Activated T-cell treated with anti-CD3 and anti-CD28 coated beads for 1 hour (primary cell): ENCODE measurements around the gene RIC3.

Source experiments
- DNase-seq: peaks from one replicate; pipeline ENCODE4 v3.0.0-alpha.2; 2020; ENCODE audit warnings: low read depth

RIC3 gene, protein sequence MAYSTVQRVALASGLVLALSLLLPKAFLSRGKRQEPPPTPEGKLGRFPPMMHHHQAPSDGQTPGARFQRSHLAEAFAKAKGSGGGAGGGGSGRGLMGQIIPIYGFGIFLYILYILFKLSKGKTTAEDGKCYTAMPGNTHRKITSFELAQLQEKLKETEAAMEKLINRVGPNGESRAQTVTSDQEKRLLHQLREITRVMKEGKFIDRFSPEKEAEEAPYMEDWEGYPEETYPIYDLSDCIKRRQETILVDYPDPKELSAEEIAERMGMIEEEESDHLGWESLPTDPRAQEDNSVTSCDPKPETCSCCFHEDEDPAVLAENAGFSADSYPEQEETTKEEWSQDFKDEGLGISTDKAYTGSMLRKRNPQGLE

DNA sequence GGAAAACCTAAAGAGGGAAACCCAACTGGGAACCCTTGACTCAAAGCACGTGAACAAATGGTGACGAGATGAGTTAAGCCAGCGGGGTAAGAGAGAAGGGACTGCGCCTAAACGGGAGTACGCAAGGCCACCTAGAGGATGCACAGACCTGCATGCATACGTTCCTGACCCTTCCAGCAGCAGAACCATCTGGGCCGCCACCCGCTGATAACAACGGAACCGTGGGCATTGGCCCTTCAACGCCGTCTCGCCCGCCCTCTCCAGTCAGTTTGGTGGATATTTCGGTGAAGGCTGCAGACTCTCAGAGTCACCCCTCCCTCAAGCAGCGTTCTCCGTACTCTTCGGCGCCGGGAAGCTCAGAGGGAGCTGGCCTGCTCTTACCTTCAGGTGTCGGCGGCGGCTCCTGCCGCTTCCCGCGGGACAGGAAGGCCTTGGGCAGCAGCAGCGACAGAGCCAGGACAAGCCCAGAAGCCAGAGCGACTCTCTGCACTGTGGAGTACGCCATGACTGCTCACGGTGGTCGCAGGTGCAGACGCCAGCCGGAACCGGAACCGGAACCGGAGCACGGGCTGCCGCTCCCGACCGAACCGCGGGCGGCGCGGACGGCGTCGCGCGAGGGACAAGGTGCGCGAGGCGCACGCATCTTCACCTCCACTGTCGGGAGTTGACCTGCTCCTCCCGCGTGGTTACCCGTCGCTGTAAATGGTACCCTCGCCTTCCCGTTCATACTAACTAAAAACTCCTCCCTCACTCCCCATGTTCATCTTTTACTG lies at the start of gene RIC3:
RIC3 (minus strand) TSS at position 541 of the 773 bp plus-strand sequence; CDS start at position 505, 36 bp downstream.
- peak; percentile 27 for DNase-seq

DNA sequence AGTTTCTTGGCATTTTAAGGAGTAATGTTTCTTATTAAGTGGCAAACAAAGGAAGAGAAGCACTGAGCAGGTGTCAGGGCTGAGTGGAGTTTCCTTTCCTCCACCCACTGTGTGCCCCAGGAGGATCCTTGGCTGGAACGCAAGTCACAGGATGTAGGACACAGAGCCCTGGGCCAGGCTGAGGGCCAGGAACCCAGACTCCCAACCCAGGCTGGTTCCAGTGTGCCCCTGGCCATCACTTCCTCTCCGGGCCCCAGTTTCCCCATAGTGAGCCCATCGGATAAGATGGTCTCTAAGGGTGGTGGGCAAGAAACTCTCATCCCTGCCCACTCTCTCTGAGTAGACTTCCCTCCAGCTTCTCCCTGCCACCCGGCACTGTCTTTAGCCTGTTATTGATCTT lies 49.6 kb upstream of the RIC3 start:
- no peak for DNase-seq

DNA sequence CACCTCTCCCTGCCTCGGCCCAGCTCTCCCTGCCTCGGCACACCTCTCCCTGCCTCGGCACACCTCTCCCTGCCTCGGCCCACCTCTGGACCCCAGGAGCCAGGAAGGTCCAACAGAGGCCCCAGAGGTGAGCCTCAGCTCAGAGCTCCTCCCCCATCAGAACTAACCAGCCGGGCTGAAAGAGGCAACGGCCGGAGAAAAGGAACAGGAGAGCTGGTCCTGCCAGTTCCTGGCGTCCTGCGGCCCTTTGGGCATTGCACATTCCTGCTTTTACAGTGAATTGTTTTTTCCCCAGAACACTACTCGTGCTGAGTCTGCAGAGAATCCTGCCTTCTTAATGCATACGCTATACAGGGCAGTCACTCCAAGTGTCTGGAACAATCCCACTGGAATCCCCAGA lies 49.1 kb upstream of the RIC3 start:
- no peak for DNase-seq

DNA sequence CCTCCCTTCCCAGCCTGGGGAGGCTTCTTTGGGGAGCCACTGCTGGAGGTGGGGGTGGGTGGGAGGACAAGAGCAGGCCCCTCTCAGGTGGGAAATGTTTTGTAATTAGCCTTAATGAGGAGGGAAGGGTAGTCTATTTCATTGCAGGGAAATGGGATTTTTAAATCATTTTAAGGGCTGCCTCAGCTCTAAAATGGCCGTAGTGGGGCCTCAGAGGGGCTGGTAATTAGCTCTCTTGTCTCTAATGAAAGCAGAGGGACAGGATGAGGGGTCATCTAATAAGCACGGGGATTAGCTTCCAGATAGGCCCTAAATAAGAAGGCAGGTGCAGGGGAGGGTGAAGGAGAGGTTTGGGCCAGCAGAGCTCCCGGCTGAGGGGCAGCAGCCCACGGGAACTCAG lies 48.3 kb upstream of the RIC3 start:
- no peak for DNase-seq

DNA sequence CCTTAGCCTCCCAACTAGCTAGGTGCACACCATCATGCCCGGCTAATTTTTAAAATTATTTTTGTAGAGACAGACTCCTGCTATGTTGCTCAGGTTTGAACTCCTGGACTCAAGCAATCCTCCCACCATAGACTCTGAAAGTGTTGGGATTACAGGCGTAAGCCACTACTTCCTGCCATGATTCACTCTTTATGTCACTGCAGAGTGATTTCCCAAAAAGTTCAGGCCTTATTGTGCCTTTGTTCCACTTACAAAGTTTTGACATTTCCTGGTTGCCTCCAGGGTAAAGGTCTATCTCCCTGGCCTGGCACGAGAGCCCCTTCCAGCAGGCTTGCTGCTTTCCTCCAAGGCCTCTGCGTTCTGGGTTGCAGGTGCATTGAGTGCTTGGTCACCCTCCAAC lies 44.6 kb upstream of the RIC3 start:
- DNase-seq: no peak

DNA sequence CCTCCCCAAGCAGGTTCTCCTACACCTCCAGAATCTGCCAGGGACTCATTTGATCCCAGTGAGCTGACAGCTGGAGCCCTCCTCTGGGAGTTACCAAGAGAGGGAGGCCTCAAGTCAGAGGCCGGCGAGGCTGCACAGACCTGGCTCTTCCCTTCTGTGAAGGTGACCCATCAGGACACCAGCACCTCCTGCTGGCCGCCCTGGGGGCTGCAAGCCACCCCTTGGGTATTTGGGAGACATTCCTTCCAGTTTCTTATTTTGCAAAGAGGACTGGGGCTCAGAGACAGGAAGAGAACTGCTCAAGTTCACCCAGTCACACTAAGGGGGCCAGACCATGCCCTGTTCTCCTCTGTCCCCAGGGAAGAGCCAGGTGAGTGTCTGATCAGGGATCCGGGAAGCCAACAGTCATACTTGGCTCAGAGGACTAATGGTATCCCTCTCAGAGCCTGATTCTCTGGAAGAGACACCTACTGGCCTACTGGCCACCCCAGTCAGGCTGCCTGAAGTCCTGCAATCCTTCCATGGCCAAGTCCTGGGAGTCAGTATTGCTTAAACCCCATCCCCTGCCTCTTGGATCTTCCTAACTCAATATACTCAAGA lies 40.5 kb upstream of the RIC3 start:
- DNase-seq: no peak

DNA sequence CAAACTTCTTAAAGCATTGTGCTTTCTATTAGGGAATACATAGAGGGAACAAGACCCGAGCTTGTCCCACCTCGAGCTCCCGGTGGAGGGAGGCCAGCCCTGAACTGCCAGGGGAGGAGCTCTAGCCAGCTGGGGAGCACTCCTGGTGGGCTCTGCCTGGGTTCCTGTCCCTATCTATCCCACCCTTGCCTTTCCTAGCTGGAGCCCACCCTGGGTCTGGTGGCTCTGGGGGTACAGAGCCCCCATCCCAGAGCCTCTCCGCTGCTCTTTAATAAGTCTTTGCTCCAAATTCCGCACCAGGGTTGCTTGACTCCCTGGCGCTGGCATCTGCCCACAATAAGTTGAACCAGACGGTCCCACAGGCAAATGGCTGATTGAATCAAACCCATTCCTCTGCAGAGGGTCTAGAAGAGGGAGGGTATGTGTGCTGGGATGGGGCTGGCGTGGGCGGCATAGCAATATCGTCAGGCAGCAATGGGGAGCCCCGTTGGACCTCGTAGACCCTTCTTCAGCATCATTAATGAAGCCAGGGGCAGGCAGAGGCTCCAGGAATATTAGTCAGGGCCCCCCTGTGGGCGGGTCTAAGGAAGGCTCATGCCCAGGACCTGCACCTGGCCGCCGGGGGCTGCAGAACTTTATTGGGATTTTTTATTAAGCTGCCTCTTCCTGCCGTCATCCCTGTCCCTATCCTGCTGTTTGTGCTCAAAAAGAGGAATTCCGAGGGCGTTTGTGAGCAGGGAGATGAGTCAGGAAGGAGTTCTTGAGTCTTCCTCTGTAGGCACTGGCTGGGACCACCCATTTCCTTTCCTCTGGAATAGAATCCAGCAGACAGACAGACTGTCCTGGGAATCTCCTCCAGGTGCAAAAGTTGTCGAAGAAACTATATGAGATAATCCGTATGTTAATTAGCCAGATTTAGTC lies 38.5 kb upstream of the RIC3 start:
- DNase-seq: no peak

DNA sequence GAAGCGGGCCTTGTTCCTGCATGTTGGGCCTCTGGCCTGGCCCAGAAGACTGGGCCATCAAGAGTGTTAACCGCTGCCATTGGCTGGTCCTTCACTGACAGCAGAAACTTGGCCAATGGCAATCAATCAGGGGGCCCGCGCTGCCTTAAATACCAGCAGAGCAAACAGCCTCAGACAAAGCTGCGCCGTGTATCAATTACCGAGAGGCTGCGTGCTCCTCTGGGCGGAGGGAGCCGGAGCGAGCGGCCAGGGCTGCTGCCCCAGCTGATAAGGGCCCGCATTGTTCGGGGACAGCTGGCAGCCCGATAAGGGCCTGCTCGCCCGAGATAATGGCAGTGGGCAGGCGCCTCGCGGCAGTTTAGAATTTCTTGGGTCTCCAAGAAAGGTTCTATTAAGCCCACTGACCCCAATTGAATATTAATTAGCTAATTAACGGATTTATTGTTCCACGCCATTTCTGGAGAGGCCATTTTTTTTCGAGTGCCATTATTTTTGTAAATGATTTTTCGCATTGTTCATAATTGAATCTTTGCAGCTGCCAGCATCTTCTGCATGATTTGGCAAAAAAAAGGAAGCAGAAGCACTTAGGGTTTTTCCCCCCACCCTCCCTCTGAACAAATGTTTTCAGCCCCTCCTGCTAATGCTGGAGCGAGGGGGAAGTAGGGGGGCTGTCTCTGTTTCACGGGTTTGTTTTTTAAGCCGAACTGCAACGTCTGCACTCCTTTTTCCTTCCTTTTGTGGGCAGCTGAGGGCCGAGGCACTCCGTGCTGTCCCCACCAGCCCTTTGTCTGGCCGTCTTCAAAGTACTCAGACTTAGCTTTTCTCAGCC lies 37.6 kb upstream of the RIC3 start:
- DNase-seq: no peak

DNA sequence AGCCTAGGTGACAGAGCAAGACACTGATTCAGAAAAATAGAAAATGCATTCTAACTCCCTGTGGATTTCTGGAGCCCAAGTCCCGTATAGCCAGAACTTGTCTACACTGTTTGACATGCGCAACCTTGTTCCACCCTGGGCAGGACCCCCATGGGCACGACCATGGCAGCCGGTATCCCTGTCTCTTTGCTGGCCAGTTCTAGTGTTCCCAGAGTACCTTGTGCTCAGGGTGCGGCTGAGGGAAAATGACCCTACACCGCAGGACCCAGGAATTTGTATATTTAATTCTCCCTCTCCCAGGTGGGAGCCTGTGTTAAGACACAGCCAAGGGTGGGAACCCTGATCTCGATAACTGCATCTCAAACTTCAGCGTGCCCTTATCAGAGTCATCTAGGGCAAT lies 36.7 kb upstream of the RIC3 start:
- DNase-seq: no peak

DNA sequence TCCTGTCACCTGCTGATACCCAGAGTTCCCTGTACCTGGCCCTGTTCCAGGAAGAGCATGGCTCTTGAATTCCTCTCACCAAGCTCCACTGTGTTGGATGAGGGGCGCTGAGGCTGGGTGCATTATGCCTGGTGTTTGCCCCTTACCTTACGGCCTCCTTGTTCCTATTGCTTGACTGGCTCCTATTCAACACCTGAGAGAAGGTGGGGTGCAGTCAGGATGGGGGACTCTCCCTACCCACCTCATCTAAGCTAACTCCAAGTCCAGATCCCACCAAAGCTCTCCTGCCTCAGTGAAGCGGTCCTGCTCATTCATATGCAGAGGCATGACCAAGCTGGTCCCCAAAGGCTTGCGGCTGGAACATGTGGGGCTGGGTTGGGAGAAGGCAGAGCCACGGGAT lies 35.8 kb upstream of the RIC3 start:
- DNase-seq: no peak

DNA sequence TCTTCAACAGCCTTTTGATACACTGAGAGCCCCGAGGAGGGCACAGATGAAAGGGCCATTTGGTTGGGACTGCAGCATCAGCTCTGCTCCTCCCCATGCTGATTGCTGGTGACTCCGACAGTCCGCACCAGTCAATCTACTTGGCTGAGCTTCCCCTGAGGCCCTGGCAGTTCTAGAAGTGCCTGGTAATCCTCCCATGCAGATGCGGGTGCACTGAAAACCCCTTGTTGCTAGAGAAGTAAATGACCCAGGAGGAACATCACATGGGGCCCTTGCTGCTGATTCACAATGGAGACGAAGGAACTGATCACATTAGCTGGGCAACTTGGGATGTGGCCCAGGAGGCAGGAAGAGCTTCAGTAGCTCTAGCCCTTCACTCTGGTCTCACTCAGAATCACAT lies 35.2 kb upstream of the RIC3 start:
- no peak for DNase-seq

DNA sequence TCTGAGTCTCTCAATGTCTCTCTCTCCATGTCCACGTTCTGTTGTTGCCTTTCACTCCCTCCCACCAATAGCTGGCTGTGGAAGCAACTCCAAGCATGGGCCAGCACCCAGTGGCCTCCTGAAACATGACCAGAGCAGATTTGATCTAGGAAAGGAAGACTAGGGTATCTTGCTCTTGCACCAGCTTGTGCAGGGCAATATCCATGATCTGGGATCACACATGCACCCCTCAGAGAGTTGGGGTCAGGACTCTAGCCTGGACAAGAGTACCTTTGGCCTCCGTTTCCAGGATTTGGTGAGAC lies 34.5 kb upstream of the RIC3 start:
- DNase-seq: no peak

DNA sequence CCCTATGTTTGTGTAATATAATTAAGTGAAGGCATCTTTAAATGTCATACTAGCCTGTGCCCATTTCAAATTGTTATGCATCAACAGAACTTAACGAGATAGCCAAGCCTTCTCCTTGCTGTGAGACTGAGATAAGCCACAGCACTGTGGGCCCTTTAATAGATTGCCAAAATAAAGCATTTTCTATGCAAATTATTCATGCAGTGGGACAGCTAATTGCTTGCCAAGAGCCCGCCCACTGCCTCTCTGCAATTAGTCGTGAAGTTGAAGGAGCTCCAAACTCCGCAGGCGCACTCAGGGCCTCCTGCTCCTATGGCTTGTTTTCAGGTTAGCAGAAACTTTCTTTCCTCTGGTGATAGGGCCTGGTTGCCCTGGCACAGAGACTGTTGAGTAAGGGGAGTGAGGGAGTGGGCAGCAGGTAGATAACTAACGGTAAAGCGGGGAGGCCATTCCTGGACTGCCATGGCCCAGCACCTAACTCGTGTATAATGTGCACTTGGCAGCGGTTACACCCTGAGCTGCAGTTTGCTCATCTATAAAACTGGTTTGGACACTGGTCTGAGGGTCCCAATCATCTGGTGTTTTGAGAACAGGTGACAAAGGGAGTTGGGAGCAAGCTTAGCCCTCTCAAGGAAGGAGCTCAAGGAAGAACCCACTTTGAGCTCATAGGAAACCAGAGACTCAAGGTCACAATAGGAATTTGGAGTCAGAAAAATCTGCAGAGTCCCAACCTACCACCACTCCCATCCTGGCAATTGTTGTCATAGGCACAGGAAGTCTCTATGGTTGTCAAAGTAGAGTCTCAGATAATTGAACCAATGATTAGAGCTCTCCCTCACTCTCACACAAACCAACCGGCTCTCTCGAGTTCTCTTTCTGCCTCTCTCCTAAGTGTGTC lies 33.9 kb upstream of the RIC3 start:
- DNase-seq: no peak

DNA sequence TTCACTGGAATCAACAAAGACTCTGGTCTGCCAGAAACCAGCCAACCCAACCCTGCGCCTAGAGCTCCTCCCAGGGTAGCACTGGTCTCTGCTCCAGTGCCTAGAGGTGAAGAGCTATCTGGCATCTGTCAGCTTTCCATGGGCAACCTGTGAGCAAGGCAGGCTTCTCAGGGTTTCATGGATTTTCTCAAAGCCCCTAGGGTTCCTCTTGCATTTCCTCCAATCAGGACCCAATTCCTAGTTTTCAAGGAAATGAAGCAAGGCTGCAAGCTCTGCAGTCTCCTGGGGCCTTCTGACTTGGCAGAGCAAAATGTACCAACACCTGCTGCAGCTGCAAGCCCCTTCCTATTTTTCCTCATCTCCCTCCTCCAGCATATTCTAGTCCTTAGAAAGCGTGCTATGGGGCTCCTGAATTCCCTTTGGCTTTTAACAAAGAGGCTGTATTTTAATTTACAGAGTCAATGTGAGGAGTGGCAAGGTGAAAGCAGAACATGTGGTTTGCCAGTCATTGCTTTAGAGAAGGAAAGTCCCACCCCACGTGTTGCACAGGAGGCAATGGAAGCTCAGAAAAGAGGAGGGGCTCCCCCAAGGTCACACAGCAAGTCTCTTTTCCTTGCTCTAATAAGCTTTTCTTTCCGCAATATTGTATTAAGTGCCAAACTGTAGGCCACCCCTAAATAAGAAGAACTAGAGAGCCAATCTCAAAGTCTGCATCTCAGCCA lies 33.0 kb upstream of the RIC3 start:
- DNase-seq: no peak

DNA sequence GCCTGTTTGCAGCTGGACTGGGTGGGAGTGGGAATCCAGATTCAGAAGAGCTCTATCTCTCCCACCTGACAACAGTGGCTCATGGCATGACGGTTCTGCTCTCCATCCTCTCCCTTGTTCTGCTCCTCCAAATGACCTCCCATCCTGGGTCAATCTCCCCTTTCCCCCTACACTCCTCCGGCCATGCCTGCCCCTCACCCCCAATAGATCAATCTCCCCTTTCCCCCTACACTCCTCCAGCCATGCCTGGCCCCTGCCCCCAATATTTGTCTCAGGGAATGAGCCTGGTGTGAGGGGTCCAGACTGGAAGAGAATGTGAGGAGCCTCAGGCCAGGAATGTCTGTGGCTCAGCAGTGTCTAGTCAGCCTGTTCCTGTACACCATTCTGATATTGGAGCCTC lies 30.9 kb upstream of the RIC3 start:
- DNase-seq: no peak

DNA sequence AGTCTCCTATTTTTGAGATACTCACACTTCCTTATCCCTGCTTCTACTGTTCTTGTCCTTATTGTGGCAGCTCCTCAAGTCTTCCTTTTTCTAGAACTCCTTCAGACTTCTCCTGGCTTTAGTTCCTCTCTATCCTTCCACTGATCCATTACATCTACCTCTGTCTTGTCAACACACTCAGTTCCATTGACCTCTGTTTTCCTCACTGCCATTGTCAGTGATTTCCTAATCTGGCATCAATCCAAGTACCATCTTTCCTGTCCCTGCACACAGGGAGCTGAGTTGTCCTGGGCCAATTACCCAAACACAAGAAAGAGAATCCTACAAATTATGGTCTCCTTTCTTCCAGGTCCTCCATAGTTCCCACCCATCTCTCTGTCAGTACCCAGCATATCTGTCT lies 27.9 kb upstream of the RIC3 start:
- DNase-seq: no peak

DNA sequence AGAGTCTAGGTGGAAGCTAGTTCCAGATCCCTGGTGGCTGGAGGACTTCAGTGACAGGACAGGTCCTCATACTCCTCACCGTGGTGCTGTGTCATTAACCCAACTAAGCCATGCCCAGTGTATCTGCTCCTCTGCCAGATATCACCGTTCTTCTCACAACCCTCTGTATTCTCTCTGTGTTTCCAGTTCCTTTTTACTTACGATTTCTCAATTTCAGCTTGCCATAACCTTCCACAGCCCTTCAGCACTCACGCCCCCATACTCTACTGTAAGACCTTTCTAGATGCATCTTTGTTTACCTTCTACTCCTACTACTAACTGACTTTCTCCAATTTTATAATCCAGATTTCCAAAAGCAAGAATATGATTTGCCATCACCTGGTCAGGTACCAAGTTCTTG lies 26.1 kb upstream of the RIC3 start:
- no peak for DNase-seq

DNA sequence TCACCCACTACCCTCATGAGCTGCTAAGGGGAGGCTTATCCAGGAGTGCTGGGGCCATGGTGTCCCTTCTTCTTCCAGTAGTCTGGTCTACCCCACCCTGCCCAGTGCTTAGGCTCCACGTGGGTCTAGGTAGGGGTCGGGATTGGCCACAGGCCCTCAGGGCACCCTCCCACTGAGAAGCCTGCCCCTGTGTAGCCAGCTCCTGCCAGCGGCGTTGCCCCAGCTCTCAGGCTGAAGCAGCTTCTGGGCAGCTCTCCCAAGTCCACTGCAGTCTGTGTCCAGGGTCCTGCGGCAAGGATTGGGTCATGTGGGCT lies 24.0 kb upstream of the RIC3 start:
- DNase-seq: no peak

DNA sequence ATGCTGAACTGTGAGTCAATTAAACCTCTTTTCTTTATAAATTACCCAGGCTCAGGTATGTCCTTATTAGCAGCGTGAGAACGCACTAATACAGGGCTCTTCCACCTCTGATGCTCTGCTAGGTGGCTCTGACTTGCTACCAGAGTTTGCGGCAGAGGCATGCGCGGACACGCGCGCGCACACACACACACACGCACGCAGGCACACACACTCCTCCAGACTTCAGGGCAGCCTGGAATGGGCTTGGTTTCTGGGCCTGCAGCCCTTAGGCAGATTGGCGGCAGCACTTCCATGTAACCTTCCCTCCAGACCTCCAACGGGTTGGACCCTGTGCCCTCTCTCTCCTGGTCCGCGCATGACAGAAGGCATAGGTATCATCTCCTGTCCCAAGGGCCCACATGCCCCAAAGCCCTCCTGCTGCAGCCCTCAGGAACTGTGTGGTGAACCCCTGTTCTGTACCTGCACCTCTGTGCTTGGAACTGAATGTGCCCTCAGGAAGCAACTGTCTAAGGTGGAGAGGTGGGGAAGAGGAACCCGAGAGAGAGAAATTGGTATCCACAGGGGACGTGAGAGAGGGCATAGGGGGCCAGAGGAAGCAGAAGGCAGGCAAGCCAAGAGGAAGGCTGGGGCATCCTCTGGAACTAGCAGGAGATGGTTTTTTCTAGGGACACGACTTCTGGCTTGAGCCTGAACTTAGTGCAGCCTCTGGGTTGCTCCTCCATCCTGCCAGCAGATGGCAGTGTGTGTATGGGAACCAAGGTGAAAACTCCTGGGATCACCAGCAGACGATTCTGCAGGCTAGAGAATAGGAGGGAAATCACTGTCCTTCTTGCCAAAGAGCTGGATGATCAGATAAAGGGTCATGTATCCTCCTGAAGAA lies 23.4 kb upstream of the RIC3 start:
- DNase-seq: peak; percentile 25
